ENCODE results near the gene DICER1.

DICER1 gene

GRCh38 chr14:95071649-95072280, 85.6 kb downstream of the DICER1 start:
- in situ Hi-C loops (cut with HindIII; ENCODE audit: low sequenced_read_pairs) = no loop called here

GRCh38 chr14:95070748-95071435, 86.4 kb downstream of the DICER1 start:
- in situ Hi-C loops (cut with HindIII; ENCODE audit: low sequenced_read_pairs) = no loop called here
- no peak for TF ChIP-seq CTCF (IDR thresholded peaks at IDR 0.05; ENCODE audit: low read depth, low read length)
- DNase-seq (ENCODE audit: low read depth, low spot score) = no peak
- H3K4me3 ChIP-seq (ENCODE audit: low read depth, low read length) = no peak overlapping the region

More at GRCh38 chr14:95071649-95072280, 85.6 kb downstream of the DICER1 start:
- no peak for TF ChIP-seq CTCF (IDR thresholded peaks at IDR 0.05; ENCODE audit: low read depth, low read length)
- no peak for DNase-seq (ENCODE audit: low read depth, low spot score)
- no peak overlapping the region for H3K4me3 ChIP-seq (ENCODE audit: low read depth, low read length)

- in situ Hi-C loops (cut with HindIII; ENCODE audit: low sequenced_read_pairs) = no loop called here
- no peak for DNase-seq (ENCODE audit: low read depth, low spot score)
- no peak overlapping the region for H3K4me3 ChIP-seq (ENCODE audit: low read depth, low read length)
- TF ChIP-seq CTCF (IDR thresholded peaks at IDR 0.05; ENCODE audit: low read depth, low read length) = no peak
These were observed 87.8 kb downstream of the DICER1 start for GRCh38 chr14:95069547-95069946.

GRCh38 chr14:95069018-95069417, 88.3 kb downstream of the DICER1 start:
- in situ Hi-C loops (cut with HindIII; ENCODE audit: low sequenced_read_pairs) = no loop called here
- DNase-seq (ENCODE audit: low read depth, low spot score) = no peak
- no peak for TF ChIP-seq CTCF (IDR thresholded peaks at IDR 0.05; ENCODE audit: low read depth, low read length)
- H3K4me3 ChIP-seq (ENCODE audit: low read depth, low read length) = no peak overlapping the region

- DNase-seq (ENCODE audit: low read depth, low spot score) = no peak
- in situ Hi-C loops (cut with HindIII; ENCODE audit: low sequenced_read_pairs) = no loop called here
- TF ChIP-seq CTCF (IDR thresholded peaks at IDR 0.05; ENCODE audit: low read depth, low read length) = no peak
- H3K4me3 ChIP-seq (ENCODE audit: low read depth, low read length) = no peak overlapping the region
These were observed 88.8 kb downstream of the DICER1 start for GRCh38 chr14:95068521-95068920.

GRCh38 chr14:95068080-95068479, 89.2 kb downstream of the DICER1 start:
- no peak overlapping the region for H3K4me3 ChIP-seq (ENCODE audit: low read depth, low read length)
- no peak for TF ChIP-seq CTCF (IDR thresholded peaks at IDR 0.05; ENCODE audit: low read depth, low read length)
- in situ Hi-C loops (cut with HindIII; ENCODE audit: low sequenced_read_pairs) = no loop called here
- no peak for DNase-seq (ENCODE audit: low read depth, low spot score)

All from astrocyte of the spinal cord (primary cell).